GM19452 (cell line): ENCODE data around the gene GOLGA6L9.
"Not testable (repeated sequence)": the region's sequence is repeated elsewhere in the genome, so short reads cannot be mapped to it uniquely, and the experiment has no call there.

Experiments
- ATAC-seq: cut with Tn5 transposase; IDR thresholded peaks from one replicate; pipeline ENCODE4 v1.9.1; 2021; ENCODE audit not compliant: unreplicated experiment

GOLGA6L9 gene

GRCh38 chr15:82429693-82430092 is at the start of gene GOLGA6L9:
TSS of gene GOLGA6L9 (plus strand) at chr15:82429816. CDS start at chr15:82430080, 264 bp downstream.
- ATAC-seq = not testable (repeated sequence)

DNA sequence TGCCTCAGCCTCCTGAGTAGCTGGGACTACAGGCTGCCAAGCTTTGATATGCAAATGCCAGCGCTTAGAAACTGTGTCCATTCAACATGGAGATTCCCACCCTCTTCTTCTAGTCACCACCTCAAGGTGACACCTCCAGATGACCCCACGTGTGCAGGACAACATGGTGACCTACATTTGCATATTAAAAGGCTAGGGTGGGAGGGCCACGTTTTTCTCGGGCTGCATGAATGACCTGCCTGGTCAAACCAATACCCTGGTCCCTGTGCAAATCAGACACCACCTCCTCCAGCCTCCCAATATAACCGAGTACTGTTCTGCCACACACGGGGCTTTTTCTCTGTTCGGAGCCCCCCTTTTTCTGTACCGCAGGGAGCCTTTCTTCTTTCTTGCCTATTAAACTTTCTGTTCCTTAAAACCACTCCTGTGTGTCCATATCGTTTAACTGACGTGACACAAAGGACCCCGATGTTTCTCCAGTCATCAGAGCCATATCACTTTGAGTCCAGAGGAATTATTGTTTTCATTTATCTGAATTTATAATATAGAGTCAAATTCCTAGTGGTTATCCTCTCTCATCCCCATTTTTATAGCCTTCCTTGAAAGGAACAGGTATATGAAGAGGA is 48.2 kb upstream of the GOLGA6L9 start:
- ATAC-seq = not testable (repeated sequence)

DNA sequence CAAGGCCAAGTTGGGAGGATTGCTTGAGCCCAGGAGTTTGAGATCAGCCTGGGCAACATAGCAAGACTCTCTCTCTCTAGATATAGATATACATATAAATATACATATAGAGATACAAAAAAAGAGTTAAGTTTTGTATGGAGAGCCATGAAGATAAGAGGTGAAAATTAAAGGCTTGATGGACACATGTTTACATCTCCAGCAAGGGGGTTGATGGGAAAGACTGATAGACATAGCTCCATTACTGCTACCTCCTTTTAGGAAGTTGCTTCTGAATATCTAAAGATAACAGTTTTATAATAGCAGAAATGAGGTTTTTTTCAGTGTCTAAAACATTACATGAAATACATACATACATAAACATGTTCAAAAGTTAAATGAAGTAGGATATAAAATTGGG is 42.4 kb upstream of the GOLGA6L9 start:
- ATAC-seq = not testable (repeated sequence)

DNA sequence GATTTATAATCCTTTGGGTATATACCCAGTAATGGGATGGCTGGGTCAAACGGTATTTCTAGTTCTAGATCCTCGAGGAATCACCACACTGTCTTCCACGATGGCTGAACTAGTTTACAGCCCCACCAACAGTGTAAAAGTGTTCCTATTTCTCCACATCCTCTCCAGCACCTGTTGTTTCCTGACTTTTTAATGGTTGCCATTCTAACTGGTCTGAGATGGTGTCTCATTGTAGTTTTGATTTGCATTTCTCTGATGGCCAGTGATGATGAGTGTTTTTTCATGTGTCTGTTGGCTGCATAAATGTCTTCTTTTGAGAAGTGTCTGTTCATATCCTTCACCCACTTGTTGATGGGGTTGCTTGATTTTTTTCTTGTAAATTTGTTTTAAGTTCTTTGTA is 39.5 kb upstream of the GOLGA6L9 start:
- not testable (repeated sequence) for ATAC-seq

- not testable (repeated sequence) for ATAC-seq
These were observed 37.5 kb upstream of the GOLGA6L9 start for GRCh38 chr15:82392077-82392476.

GRCh38 chr15:82393671-82394070 is 35.9 kb upstream of the GOLGA6L9 start:
- no peak for ATAC-seq

GRCh38 chr15:82395788-82396187 is 33.8 kb upstream of the GOLGA6L9 start:
- ATAC-seq = not testable (repeated sequence)

DNA sequence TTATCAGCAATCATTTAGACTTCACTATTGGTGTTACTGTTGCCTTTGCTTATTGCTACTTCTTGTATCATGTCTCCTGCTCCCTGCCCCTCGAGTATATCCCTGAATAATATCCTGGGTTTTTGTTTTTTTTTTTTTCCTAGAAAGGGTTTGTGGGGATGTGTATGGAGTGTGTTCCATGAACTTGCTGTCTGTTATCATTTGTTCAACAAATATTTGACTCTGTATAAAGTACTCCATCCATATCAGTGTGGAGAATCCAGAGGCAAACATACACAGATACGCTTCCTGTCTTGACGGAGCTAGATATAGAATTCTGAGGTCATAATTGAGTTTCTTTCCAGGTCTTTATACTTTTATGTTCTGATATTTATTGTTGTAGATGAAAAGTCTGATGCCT is 31.8 kb upstream of the GOLGA6L9 start:
- ATAC-seq = no peak

DNA sequence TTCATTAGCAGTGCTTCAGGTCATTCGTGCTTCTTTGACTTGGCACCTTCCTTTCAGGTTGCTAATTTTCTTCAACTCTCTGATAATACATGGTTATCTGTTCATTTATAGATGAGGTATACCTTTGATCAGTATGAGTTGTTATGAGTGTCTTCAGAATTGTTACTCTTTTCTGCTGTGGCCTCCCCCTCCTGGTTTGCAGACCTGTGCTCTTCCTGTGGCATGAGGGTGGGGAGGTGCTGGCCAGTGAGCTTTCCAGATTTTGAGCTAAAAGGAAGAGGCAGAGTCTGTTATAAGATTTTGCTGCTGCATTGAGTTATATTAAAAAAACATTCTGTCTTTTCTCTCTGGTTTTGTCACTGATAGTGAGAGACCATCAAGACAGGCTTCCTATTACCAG is 30.8 kb upstream of the GOLGA6L9 start:
- ATAC-seq = no peak

DNA sequence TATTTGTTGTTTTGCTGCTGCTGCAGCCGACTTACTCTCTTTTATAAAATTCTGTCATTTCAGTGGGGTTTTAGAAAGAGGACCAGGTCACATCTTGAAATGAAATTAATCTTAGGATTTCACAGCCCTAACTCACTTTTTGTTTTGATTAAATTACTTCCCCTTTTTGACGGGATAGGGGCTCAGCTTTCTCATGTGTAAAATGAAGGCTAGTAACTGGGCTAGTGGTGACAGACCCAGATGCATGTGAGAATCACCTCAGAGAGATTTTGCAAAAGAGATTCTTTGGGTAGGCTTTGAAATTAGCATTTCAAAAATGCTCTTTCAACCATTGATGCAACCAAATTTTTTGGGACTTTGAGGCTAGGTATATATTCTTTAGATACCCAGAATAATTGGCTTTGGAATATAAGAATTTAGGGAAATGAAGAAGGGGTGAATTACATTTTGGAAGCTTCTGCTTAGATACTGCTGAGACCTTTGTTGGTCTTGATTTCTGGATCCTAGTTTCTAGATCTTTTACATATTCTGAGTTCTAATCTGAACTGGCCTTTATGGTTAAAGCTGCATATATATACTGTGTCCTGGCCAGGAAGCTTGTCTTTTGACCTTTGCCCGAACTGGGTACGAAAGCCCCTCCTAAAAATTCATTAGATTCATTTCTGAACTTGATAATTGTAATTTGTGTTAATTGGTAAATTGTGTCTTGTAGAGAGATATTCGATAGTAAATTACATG is 30.1 kb upstream of the GOLGA6L9 start:
- not testable (repeated sequence) for ATAC-seq

DNA sequence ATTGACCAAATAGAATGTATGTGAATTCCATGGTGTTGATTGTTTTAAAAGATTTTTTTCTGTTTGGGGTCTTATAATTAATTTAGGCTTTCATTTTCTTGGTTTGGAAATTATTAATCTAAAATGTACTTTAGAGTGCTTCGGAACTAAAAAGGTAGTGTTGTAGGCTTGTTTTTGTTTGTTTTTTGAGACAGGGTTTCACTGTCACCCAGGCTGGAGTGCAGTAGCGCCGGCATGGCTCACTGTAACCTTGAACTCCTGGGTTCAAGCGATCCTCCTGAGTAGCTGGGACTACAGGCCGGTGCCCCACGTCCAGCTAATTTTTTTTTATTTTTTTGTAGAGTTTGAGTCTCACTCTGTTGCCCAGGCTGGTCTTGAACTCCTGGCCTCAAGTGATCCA is 27.7 kb upstream of the GOLGA6L9 start:
- not testable (repeated sequence) for ATAC-seq

GRCh38 chr15:82402341-82402740 is 27.3 kb upstream of the GOLGA6L9 start:
- ATAC-seq = not testable (repeated sequence)

DNA sequence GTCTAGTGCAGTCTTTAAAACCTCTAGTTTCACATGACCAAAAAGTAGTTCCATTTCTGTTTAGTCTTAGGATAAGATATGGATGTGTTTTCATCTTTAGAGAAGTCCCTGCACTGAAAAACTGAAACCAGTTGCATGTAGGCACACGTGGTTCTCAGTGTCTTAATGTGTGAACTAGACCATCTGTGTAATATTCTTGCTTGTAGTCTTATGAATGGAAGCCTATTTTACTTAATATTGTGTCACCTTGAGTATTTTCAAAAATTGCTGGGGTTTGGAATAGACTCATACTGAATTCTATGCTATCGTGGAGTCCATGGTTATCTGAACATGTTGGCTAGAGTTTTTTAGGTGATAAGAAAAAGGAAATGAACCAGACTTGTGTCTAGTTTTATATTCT is 23.4 kb upstream of the GOLGA6L9 start:
- ATAC-seq = not testable (repeated sequence)

DNA sequence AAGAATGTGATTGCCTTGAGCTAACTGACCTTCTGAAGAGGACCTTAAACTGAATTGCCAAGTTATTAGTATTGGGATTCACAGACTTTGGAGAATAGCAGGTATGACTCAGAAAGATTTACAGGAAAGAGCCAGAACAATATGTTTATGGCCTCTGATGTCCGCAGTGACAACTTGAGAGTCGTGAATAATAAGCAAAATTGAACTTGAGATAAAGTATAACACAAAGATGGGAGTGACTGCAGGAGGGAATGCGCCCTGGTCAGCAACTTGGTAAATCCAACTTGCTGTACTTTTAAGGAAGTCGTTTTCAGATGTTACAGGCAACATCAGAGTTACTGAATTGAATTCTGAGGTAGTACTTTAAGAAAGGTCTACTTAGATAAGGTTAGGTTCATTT is 19.3 kb upstream of the GOLGA6L9 start:
- not testable (repeated sequence) for ATAC-seq

- not testable (repeated sequence) for ATAC-seq
These were observed 18.0 kb upstream of the GOLGA6L9 start for GRCh38 chr15:82411595-82411994.

- ATAC-seq = not testable (repeated sequence)
These were observed 15.0 kb upstream of the GOLGA6L9 start for GRCh38 chr15:82414525-82415191.

- ATAC-seq = not testable (repeated sequence)
These were observed 9.1 kb upstream of the GOLGA6L9 start for GRCh38 chr15:82420516-82420915.

DNA sequence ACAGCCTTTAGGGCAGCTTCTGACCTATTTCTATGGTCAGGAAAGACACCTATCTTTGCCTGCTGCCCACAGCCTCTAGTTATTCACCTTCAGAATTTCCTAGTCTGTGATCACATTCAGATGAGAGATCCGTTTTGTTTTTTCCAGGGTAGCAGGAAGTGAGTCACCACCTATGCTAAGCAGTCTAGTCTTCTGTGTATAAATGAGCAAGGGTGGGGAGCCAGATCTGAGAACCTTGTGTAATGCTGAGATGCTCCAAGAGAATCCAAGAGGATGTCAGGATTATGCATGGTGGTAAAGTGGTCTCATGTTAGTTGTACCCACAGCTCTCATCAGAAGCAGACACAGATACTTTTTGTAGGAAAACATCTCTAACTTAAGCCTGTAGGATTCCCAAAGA is 8.7 kb upstream of the GOLGA6L9 start:
- not testable (repeated sequence) for ATAC-seq

DNA sequence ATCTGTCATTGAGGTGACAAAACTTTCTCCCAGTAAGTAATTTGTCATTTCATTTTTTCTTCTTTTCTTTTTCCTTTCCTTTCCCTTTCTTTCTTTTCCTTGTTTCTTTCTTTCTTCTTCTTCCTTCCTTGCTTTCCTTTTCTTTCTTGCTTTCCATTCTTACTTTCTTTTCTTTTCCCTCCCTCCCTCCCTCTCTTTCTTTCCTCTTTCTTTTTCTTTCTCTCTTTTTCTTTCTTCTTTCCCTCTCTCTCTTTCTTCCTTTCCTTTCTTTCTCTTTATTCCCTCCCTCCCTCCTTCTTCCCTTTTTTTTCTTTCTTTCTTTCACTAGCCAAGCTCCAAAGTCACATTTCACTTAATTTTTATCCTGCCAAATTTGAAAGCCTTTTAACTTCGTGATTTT is 2.5 kb upstream of the GOLGA6L9 start:
- ATAC-seq = not testable (repeated sequence)

GRCh38 chr15:82445420-82445819 is 15.8 kb downstream of the GOLGA6L9 start:
- ATAC-seq = not testable (repeated sequence)

GRCh38 chr15:82457336-82457735 is 27.7 kb downstream of the GOLGA6L9 start:
- not testable (repeated sequence) for ATAC-seq

- ATAC-seq = not testable (repeated sequence)
These were observed 36.0 kb downstream of the GOLGA6L9 start for GRCh38 chr15:82465629-82466028.
